K562 (cell line): Measurements from ENCODE around the gene CLGN. TPM values are rescaled to one million over a fixed set of nuclear protein-coding genes. Genes with fewer than 3 reads are reported as not detected.

Source experiments
- E2F6 ChIP-seq, 2 experiments: IDR thresholded peaks; 2 replicates each; pipeline ENCODE4 v1.6.1; 2011; ENCODE audit warnings: borderline replicate concordance in 1 of 2, control low read depth in 1 of 2, low read depth in 1 of 2, low read length in 1 of 2, mild to moderate bottlenecking in 1 of 2, mixed read lengths in 1 of 2, moderate library complexity in 1 of 2; ENCODE audit not compliant: insufficient read depth in 1 of 2, insufficient read length in 1 of 2, poor library complexity in 1 of 2, severe bottlenecking in 1 of 2; ENCODE audit errors: extremely low read depth in 1 of 2
- ELK3 ChIP-seq: fragments of 450-650 bp; formaldehyde crosslinking; IDR thresholded peaks from 2 replicates; pipeline ENCODE4 v1.4.0; 2020; ENCODE audit warnings: mild to moderate bottlenecking
- HCFC1 ChIP-seq: IDR thresholded peaks from 2 replicates; pipeline ENCODE4 v1.6.1; 2012; ENCODE audit warnings: low read depth, low read length, improper control_type of control experiment
- HDAC1 ChIP-seq, 2 experiments: fragments of 450-650 bp; IDR thresholded peaks; 2 replicates each; pipeline ENCODE4 v1.6.1; 2016 to 2017; ENCODE audit warnings: inconsistent platforms in 1 of 2, mild to moderate bottlenecking in 1 of 2, moderate library complexity in 1 of 2
- NEUROD1 ChIP-seq: fragments of 150-350 bp; IDR thresholded peaks from 2 replicates; pipeline ENCODE4 v1.6.1; 2014; ENCODE audit warnings: borderline replicate concordance, low read length, low read depth; ENCODE audit not compliant: partially characterized antibody
- NR1H2 ChIP-seq: sonication (generic); formaldehyde crosslinking; IDR thresholded peaks from 2 replicates; pipeline ENCODE4 v1.4.0; 2020; ENCODE audit warnings: mild to moderate bottlenecking, missing genetic modification reagents
- PHF20 ChIP-seq: fragments of 450-650 bp; IDR thresholded peaks from 2 replicates; pipeline ENCODE4 v1.6.1; 2018; ENCODE audit not compliant: partially characterized antibody
- PHF21A ChIP-seq: fragments of 450-650 bp; IDR thresholded peaks from 2 replicates; pipeline ENCODE4 v1.6.1; 2017; ENCODE audit warnings: low read depth, borderline replicate concordance
- PHTF2 ChIP-seq: fragments of 250-450 bp; sonication (Bioruptor Pico); IDR thresholded peaks from 2 replicates; pipeline ENCODE4 v1.5.0; 2021; ENCODE audit warnings: mild to moderate bottlenecking
- POLR2AphosphoS2 ChIP-seq: IDR thresholded peaks from 2 replicates; pipeline ENCODE4 v1.6.1; 2012; ENCODE audit warnings: low read length, improper control_type of control experiment
- PRDM10 ChIP-seq: fragments of 450-650 bp; IDR thresholded peaks from 2 replicates; pipeline ENCODE4 v1.6.1; 2018; ENCODE audit not compliant: partially characterized antibody
- RBFOX2 ChIP-seq: fragments of 200-400 bp; formaldehyde crosslinking; IDR thresholded peaks from 2 replicates; pipeline ENCODE4 v1.6.1; 2017; ENCODE audit warnings: low read depth, mild to moderate bottlenecking, low read length, moderate library complexity
- SFPQ ChIP-seq: fragments of 200-400 bp; formaldehyde crosslinking; IDR thresholded peaks from 2 replicates; pipeline ENCODE4 v1.6.1; 2017; ENCODE audit warnings: mild to moderate bottlenecking, low read depth, low read length, moderate library complexity
- SRSF7 ChIP-seq: fragments of 200-400 bp; formaldehyde crosslinking; optimal IDR thresholded peaks from 2 replicates; pipeline ENCODE3; 2017; ENCODE audit warnings: mild to moderate bottlenecking, low read depth, low read length
- TARDBP ChIP-seq: fragments of 450-650 bp; IDR thresholded peaks from 2 replicates; pipeline ENCODE4 v1.6.1; 2016
- THAP7 ChIP-seq: fragments of 250-450 bp; sonication (Bioruptor Pico); IDR thresholded peaks from 2 replicates; pipeline ENCODE4 v1.5.0; 2021
- ZBTB1 ChIP-seq: sonication (generic); formaldehyde crosslinking; IDR thresholded peaks from 2 replicates; pipeline ENCODE4 v1.8.1; 2023; ENCODE audit warnings: missing genetic modification reagents, low read depth, mild to moderate bottlenecking, borderline replicate concordance
- ZBTB17 ChIP-seq: fragments of 450-650 bp; formaldehyde crosslinking; IDR thresholded peaks from 2 replicates; pipeline ENCODE4 v1.4.0; 2020; ENCODE audit warnings: mild to moderate bottlenecking
- ZNF707 ChIP-seq: fragments of 250-450 bp; sonication (Bioruptor Pico); conservative IDR thresholded peaks from 2 replicates; pipeline ENCODE4 v1.8.0; 2022; ENCODE audit warnings: inconsistent platforms, mild to moderate bottlenecking, moderate library complexity
- polyA plus RNA-seq, 8 experiments: library from polyadenylated mRNA; depleted of rRNA in 4 of 8; stranded (reverse) in 5 of 8; unstranded in 3 of 8; fragments of >200 nt; fragmentation: Nextera tagmentation in 2 of 8; fragmentation: Illumina TruSeq in 1 of 8; extraction: Ambion mirVana in 2 of 8; extraction: Trizol in 1 of 8; gene quantifications; 2 replicates each; pipeline versions ENCODE4 v1.2.1 to v1.2.3, GENCODE V29; 2011 to 2014; ENCODE audit warnings: inconsistent platforms in 1 of 8, missing spikeins in 1 of 8
- total RNA-seq, 7 experiments: library from RNA; depleted of rRNA in 6 of 7; stranded (reverse); fragments of >200 nt in 6 of 7; fragmentation: Illumina TruSeq in 2 of 7; extraction: Trizol in 2 of 7; gene quantifications; 2 replicates each; pipeline versions ENCODE4 v1.2.1 to v1.2.3, GENCODE V29; 2011 to 2021; ENCODE audit warnings: low replicate concordance in 1 of 7

Gene CLGN
- total and polyA plus RNA-seq, 9 of the 15 experiments (the other 6 are each of a cell fraction or from before 2014, with no cell fraction given) = 0.22 to 3.6 (median 2.7) TPM

GRCh38 chr4:140427106-140427918, at the start of gene CLGN (continued):
- no peak for TF ChIP-seq THAP7 (CRISPR knock-in tag)
- TF ChIP-seq ELK3 = no peak
- TF ChIP-seq PHTF2 (CRISPR knock-in tag) = no peak
- TF ChIP-seq PHF21A = no peak
- no peak for TF ChIP-seq SRSF7
- TF ChIP-seq NR1H2 (CRISPR knock-in tag) = no peak
- TF ChIP-seq POLR2AphosphoS2 = no peak
- TF ChIP-seq RBFOX2 = peak; percentile 88
- TF ChIP-seq NEUROD1 = no peak
- no peak for TF ChIP-seq ZBTB1 (CRISPR knock-in tag)
- TF ChIP-seq HCFC1 = no peak
- TF ChIP-seq ZBTB17 (CRISPR knock-in tag) = no peak
- no peak for TF ChIP-seq SFPQ
- TF ChIP-seq ZNF707 (CRISPR knock-in tag) = no peak
- no peak for TF ChIP-seq PRDM10
- no peak for TF ChIP-seq PHF20
- TF ChIP-seq TARDBP = no peak
- no peak for TF ChIP-seq HDAC1 (IDR thresholded peaks at IDR 0.05)
- peak; percentile 87 to 93 for TF ChIP-seq E2F6 (IDR thresholded peaks at IDR 0.05; ENCODE audit: borderline replicate concordance in 1 of 2, extremely low read depth in 1 of 2, insufficient read depth in 1 of 2, insufficient read length in 1 of 2, low read depth in 1 of 2, low read length in 1 of 2, poor library complexity in 1 of 2, severe bottlenecking in 1 of 2)
